Prostate gland (tissue), 2 donors: Measurements from ENCODE around the gene TEX14.

Experiments used
- CTCF ChIP-seq, 4 experiments: fragments of 200-600 bp in 2 of 4; fragments of 450-650 bp in 2 of 4; sonication (generic) in 2 of 4; IDR thresholded peaks; 1 replicate in 3 of 4; 2 replicates in 1 of 4; pipeline ENCODE4 v1.5.1; 2016 to 2019; ENCODE audit warnings: antibody characterized with exemption in 4 of 4, mild to moderate bottlenecking in 2 of 4, moderate library complexity in 2 of 4
- POLR2A ChIP-seq: fragments of 450-650 bp; IDR thresholded peaks from one replicate; pipeline ENCODE4 v1.6.1; 2016; ENCODE audit warnings: antibody characterized with exemption, mild to moderate bottlenecking
- POLR2AphosphoS5 ChIP-seq: sonication (generic); formaldehyde crosslinking; IDR thresholded peaks from one replicate; pipeline ENCODE4 v1.6.1; 2017; ENCODE audit warnings: antibody characterized with exemption

GRCh38 chr17:58693208-58693607, 1.4 kb upstream of the TEX14 start:
- TF ChIP-seq CTCF (IDR thresholded peaks at IDR 0.05) (no peak), POLR2A (no peak), POLR2AphosphoS5 (no peak)
